MCF 10A (cell line): ENCODE results near the gene URGCP. TPM values are rescaled to one million over a fixed set of nuclear protein-coding genes. Genes with fewer than 3 reads are reported as not detected.

Source experiments
- BruUV-seq: library from RNA; stranded (reverse); fragments of 400-500 nt; replicated peaks from 2 replicates; lab custom pipeline; 2021; lab: Mats Ljungman, UMichigan
- CTCF ChIA-PET: fragments of 300-600 bp; sonication (Branson Sonifier 250); formaldehyde crosslinking; extraction: SDS; loops from one replicate; lab custom pipeline; 2021; ENCODE audit warnings: antibody characterized with exemption, inconsistent platforms; lab: Yijun Ruan, JAX
- POLR2A ChIA-PET: fragments of 300-600, 350-650 bp; sonication (Branson Sonifier 250); formaldehyde crosslinking; extraction: SDS; loops from one replicate; lab custom pipeline; 2020; ENCODE audit warnings: antibody characterized with exemption, inconsistent platforms; lab: Yijun Ruan, JAX
- DNase-seq: peaks from one replicate; pipeline ENCODE4 v3.0.0-alpha.2; 2018; ENCODE audit not compliant: unreplicated experiment
- H3K27ac Mint-ChIP-seq: one replicate; pipeline ENCODE4 v1.8.0; 2022; ENCODE audit warnings: mild to moderate bottlenecking, low read depth, mixed read lengths; ENCODE audit not compliant: unreplicated experiment
- H3K27me3 Mint-ChIP-seq: one replicate; pipeline ENCODE4 v1.8.0; 2022; ENCODE audit warnings: mixed read lengths; ENCODE audit not compliant: insufficient read depth, unreplicated experiment
- H3K36me3 Mint-ChIP-seq: one replicate; pipeline ENCODE4 v1.8.0; 2022; ENCODE audit warnings: mild to moderate bottlenecking, moderate library complexity, mixed read lengths; ENCODE audit not compliant: insufficient read depth, unreplicated experiment
- H3K4me1 Mint-ChIP-seq: one replicate; pipeline ENCODE4 v1.8.0; 2022; ENCODE audit warnings: mixed read lengths; ENCODE audit not compliant: insufficient read depth, unreplicated experiment
- H3K4me3 Mint-ChIP-seq: one replicate; pipeline ENCODE4 v1.8.0; 2022; ENCODE audit warnings: mild to moderate bottlenecking, moderate library complexity, mixed read lengths; ENCODE audit not compliant: unreplicated experiment
- H3K9me3 Mint-ChIP-seq: one replicate; pipeline ENCODE4 v1.8.0; 2022; ENCODE audit warnings: mixed read lengths; ENCODE audit not compliant: unreplicated experiment
- CTCF ChIP-seq: fragments of 200-600 bp; IDR thresholded peaks from one replicate; pipeline ENCODE4 v1.8.0; 2022; ENCODE audit warnings: antibody characterized with exemption, mild to moderate bottlenecking; ENCODE audit not compliant: unreplicated experiment
- intact Hi-C: fragments of 100-400 bp; cut with micrococcal nuclease; formaldehyde crosslinking; loops from 2 replicates; pipeline ENCODE4 v1.14.1; 2022
- total RNA-seq: library from RNA; stranded (reverse); gene quantifications from 2 replicates; pipeline ENCODE4 v1.2.3, GENCODE V29; 2022

URGCP gene
- total RNA-seq, 1 experiment from 2014 or later: 37.2 TPM

GRCh38 chr7:43933902-43934560, 27.6 kb upstream of the URGCP start:
- ChIA-PET CTCF (interaction anchor here (0.5 to 0.7 kb wide), 3 partner anchors 9 to 351 kb away, joined by 3 read pairs; partner anchors contain the start of gene STK17A), POLR2A (interaction anchor here (0.6 to 1.2 kb wide), 2 partner anchors 9 to 19 kb away, joined by 3 read pairs; no protein-coding TSS in a partner anchor)
- Mint-ChIP-seq H3K4me3 (no peak overlapping the region), H3K27me3 (no peaks in the 10 kb centered on the region), H3K27ac (no peak overlapping the region), H3K9me3 (no peaks in the 10 kb centered on the region), H3K36me3 (no peaks in the 10 kb centered on the region), H3K4me1 (no peaks in the 10 kb centered on the region)
- intact Hi-C loops: no loop called here
- peak; percentile 12 for DNase-seq
- no peak for TF ChIP-seq CTCF
- BruUV-seq: no TSS peak

DNA sequence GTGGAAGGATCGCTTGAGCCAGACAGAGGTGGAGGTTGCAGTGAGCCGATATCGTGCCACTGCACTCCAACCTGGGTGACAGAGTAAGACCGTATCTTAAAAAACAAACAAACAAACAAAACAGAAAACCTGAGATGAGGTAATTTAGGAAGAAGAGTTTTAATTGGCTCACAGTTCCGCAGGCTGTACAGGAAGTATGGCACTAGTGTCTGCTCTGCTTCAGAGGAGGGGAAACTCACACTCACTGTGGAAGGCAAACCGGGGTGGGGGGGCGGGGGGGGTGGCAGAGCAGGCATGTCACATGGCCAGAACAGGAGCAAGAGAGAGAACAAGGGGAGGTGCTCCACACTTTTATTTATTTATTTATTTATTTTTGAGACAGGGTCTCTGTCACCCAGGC, 24.9 kb upstream of the URGCP start:
- no peaks in the 10 kb centered on the region for H3K36me3 Mint-ChIP-seq
- intact Hi-C loops: no loop called here
- no TSS peak for BruUV-seq
- no peak for DNase-seq
- no peaks in the 10 kb centered on the region for H3K27me3 Mint-ChIP-seq
- ChIA-PET POLR2A (interaction anchor here (0.6 kb wide), 1 partner anchor 88 kb away, joined by 3 read pairs; no protein-coding TSS in a partner anchor), CTCF (interaction anchor here (0.6 kb wide), 1 partner anchor 23 kb away, joined by 3 read pairs; no protein-coding TSS in a partner anchor)
- no peak overlapping the region for H3K4me3 Mint-ChIP-seq
- H3K9me3 Mint-ChIP-seq: no peaks in the 10 kb centered on the region
- no peak for TF ChIP-seq CTCF
- H3K4me1 Mint-ChIP-seq: peaks cover 5% of the 10 kb centered on the region
- no peak overlapping the region for H3K27ac Mint-ChIP-seq

GRCh38 chr7:43929529-43930457, 23.4 kb upstream of the URGCP start:
- Mint-ChIP-seq H3K27me3 (no peaks in the 10 kb centered on the region), H3K9me3 (no peaks in the 10 kb centered on the region), H3K4me3 (no peak overlapping the region), H3K27ac (no peak overlapping the region), H3K36me3 (no peaks in the 10 kb centered on the region), H3K4me1 (peaks cover 10% of the 10 kb centered on the region)
- ChIA-PET CTCF (interaction anchor here (0.6 kb wide), 2 partner anchors 192 to 565 kb away, joined by 3 to 4 read pairs; no protein-coding TSS in a partner anchor), POLR2A (interaction anchor here (0.7 to 0.8 kb wide), 2 partner anchors 10 to 79 kb away, joined by 3 read pairs; no protein-coding TSS in a partner anchor)
- TF ChIP-seq CTCF: no peak
- BruUV-seq: no TSS peak
- DNase-seq: no peak
- intact Hi-C loops: no loop called here

DNA sequence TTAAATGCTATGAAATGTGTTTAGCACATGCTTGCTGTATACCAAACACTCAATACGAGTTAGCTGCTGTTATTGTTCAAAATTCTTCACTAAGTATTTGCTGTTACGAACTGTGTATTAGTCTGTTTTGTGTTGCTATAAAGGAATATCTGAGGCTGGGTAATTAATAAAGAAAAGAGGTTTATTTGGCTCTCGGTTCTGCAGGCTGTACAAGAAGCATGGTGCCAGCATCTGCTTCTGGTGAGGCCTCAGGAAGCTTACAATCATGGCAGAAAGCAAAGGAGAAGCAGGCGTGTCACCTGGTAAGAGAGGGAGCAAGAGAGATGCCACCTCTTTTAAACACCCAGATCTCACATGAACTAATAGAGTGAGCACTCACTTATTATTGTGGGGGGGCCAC, 21.4 kb upstream of the URGCP start:
- CTCF ChIA-PET: no interaction called here
- intact Hi-C loops: no loop called here
- no peak for DNase-seq
- BruUV-seq: no TSS peak
- POLR2A ChIA-PET: interaction anchor here (0.7 to 1.0 kb wide), 2 partner anchors 11 to 58 kb away, joined by 3 read pairs; partner anchors contain the start of gene MRPS24
- Mint-ChIP-seq H3K27ac (no peak overlapping the region), H3K36me3 (peaks cover 9% of the 10 kb centered on the region), H3K9me3 (no peaks in the 10 kb centered on the region), H3K4me1 (peaks cover 16% of the 10 kb centered on the region), H3K4me3 (no peak overlapping the region), H3K27me3 (no peaks in the 10 kb centered on the region)
- no peak for TF ChIP-seq CTCF
